Measurements from ENCODE around the gene CRYBA4. TPM values are rescaled to one million over a fixed set of nuclear protein-coding genes. Genes with fewer than 3 reads are reported as not detected.

The CRYBA4 gene
- total RNA-seq, 1 donor from 2014 or later = not detected

DNA sequence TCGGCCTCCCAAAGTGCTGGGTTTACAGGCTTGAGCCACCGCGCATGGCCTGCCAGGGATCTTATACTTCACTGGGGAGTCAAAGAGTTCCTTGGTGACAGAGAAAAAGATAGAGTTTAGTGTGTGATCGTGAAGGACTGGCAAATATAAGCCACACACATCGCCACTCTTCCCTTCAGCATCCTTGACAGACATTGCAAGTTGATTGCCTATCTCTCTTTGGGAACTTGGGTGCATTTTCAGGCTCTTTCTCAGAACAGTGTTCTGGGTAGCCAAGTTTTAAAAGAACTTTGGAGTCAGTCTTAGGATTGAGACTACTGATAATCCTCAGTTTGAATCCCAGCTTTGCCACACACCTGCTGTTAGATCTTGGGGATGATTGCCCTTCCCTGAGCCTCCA lies 55.5 kb downstream of the CRYBA4 start:
- Histone ChIP-seq H3K4me3 (no peak overlapping the region), H3K9me3 (no peaks in the 10 kb centered on the region), H3K27ac (no peak overlapping the region), H3K4me1 (peaks cover 41% of the 10 kb centered on the region), H3K27me3 (ENCODE audit: low read depth) (no peaks in the 10 kb centered on the region), H3K36me3 (peaks cover 8% of the 10 kb centered on the region)
- ATAC-seq (no peak), DNase-seq (no peak)
- TF ChIP-seq, protein P1, sequence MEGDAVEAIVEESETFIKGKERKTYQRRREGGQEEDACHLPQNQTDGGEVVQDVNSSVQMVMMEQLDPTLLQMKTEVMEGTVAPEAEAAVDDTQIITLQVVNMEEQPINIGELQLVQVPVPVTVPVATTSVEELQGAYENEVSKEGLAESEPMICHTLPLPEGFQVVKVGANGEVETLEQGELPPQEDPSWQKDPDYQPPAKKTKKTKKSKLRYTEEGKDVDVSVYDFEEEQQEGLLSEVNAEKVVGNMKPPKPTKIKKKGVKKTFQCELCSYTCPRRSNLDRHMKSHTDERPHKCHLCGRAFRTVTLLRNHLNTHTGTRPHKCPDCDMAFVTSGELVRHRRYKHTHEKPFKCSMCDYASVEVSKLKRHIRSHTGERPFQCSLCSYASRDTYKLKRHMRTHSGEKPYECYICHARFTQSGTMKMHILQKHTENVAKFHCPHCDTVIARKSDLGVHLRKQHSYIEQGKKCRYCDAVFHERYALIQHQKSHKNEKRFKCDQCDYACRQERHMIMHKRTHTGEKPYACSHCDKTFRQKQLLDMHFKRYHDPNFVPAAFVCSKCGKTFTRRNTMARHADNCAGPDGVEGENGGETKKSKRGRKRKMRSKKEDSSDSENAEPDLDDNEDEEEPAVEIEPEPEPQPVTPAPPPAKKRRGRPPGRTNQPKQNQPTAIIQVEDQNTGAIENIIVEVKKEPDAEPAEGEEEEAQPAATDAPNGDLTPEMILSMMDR (IDR thresholded peaks at IDR 0.05) = no peak
- intact Hi-C loops (cut with DNase I) = no loop called here

DNA sequence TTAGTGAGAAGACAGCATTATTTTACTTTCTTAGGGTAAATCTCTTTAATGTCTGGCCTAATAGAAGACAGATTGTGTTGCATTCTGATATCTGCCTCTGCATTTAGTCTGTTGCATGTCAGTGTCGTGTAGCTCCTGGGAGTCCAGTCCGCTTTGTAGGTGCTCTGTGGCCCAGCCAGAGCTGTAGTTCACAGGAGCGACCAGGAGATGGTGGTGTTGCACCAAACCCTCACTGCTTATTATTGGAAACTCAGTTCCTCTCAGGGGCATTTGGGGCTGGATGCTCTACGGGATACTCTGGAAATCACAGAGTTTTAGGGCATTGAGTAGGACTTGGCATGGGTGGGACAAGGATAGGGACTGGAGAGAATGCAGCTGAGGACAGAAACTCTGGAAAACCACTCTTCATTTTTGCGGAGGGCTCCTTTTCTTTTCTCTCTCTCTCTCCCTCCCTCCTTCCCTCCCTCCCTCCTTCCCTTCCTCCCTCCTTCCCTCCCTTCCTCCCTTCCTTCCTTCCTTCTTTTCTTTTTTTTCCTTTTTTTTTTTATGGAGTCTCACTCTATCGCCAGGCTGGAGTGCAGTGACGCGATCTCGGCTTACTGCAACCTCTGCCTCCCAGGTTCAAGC lies 57.4 kb downstream of the CRYBA4 start:
- DNase-seq = peak; percentile 70
- intact Hi-C loops (cut with DNase I) = no loop called here
- no peak overlapping the region for H3K27ac ChIP-seq
- peaks cover 8% of the 10 kb centered on the region for H3K36me3 ChIP-seq
- H3K9me3 ChIP-seq = no peaks in the 10 kb centered on the region
- peak; percentile 78 to 79 for ATAC-seq
- H3K4me1 ChIP-seq = peaks cover 32% of the 10 kb centered on the region
- no peak overlapping the region for H3K4me3 ChIP-seq
- TF ChIP-seq, protein P1 (IDR thresholded peaks at IDR 0.05) = peak; percentile 93
- no peaks in the 10 kb centered on the region for H3K27me3 ChIP-seq (ENCODE audit: low read depth)

Other genes with a start within 250 kb of the CRYBA4 start
- gene ASPHD2, start 192.7 kb upstream of the CRYBA4 start, total RNA-seq = 1.5 TPM
- 39.8 TPM for gene HPS4, start 138.2 kb upstream of the CRYBA4 start, total RNA-seq
- 18.1 TPM for gene SRRD, start 138.1 kb upstream of the CRYBA4 start, total RNA-seq
- 28.4 TPM for gene TFIP11, start 109.5 kb upstream of the CRYBA4 start, total RNA-seq
- 63.1 TPM for gene TPST2, start 31.8 kb upstream of the CRYBA4 start, total RNA-seq
- gene CRYBB1, start 3.9 kb upstream of the CRYBA4 start, total RNA-seq = 1.4 TPM
- 6.8 TPM for gene MIAT, start 35.6 kb downstream of the CRYBA4 start, total RNA-seq